ENCODE measurements around the gene CRTAP.

DNA sequence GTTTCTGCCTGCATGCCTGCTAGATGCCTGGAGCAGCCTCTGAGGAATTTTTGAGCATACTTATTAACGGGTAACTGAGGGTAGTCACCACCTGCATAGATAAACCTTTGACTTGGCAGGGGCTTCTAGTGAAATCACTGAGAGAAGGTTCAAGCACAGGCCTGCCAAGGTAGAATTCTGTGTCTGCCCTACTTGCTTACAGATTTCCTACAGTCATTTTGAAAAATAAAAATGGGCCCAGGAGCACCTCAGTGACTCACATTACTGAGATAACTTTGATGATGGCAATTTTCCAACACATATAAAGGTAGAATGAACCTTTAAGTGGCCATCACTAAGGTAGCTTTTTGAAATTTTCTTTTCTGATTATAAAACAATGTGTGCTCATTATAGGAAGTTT, 10.8 kb downstream of the CRTAP start:
- TF ChIP-seq, protein P1, sequence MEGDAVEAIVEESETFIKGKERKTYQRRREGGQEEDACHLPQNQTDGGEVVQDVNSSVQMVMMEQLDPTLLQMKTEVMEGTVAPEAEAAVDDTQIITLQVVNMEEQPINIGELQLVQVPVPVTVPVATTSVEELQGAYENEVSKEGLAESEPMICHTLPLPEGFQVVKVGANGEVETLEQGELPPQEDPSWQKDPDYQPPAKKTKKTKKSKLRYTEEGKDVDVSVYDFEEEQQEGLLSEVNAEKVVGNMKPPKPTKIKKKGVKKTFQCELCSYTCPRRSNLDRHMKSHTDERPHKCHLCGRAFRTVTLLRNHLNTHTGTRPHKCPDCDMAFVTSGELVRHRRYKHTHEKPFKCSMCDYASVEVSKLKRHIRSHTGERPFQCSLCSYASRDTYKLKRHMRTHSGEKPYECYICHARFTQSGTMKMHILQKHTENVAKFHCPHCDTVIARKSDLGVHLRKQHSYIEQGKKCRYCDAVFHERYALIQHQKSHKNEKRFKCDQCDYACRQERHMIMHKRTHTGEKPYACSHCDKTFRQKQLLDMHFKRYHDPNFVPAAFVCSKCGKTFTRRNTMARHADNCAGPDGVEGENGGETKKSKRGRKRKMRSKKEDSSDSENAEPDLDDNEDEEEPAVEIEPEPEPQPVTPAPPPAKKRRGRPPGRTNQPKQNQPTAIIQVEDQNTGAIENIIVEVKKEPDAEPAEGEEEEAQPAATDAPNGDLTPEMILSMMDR (IDR thresholded peaks at IDR 0.05; ENCODE audit: insufficient read depth, low read length), result no peak
- no peak for TF ChIP-seq POLR2AphosphoS5 (IDR thresholded peaks at IDR 0.05; ENCODE audit: low read depth)
- no peak for TF ChIP-seq REST (IDR thresholded peaks at IDR 0.05; ENCODE audit: insufficient replicate concordance, low read depth)
- no peak for TF ChIP-seq GABPA (IDR thresholded peaks at IDR 0.05; ENCODE audit: low read depth)
